ENCODE results near the gene PRRC2B. TPM values are rescaled to one million over a fixed set of nuclear protein-coding genes. Genes with fewer than 3 reads are reported as not detected.

Gene PRRC2B
- total RNA-seq, 4 donors from 2014 or later, result 80.7 to 126 (median 100) TPM

Small RNA genes lying within 50 kb of the gene (small RNA-seq; reads per million reads assigned to genes)
- gene SNORD62A, result not detected
- not detected for gene SNORD62B

Other genes starting within 250 kb of the PRRC2B start
- 1 to 10 TPM; 1.9 to 9.9 (median 5.5) TPM for gene FAM78A, start 117.6 kb upstream of the PRRC2B start, total RNA-seq
- 10 to 100 TPM in 1 of 4 donors, 1 to 10 TPM in 3; 3.8 to 14.0 (median 6.5) TPM for gene PLPP7, start 104.4 kb upstream of the PRRC2B start, total RNA-seq
- 10 to 100 TPM; 18.7 to 23.5 (median 19.7) TPM for gene POMT1, start 108.8 kb downstream of the PRRC2B start, total RNA-seq
- gene UCK1, start 137.2 kb downstream of the PRRC2B start, total RNA-seq, result 10 to 100 TPM; 25.0 to 38.5 (median 32.7) TPM
- not detected for gene PRRT1B, start 151.4 kb downstream of the PRRC2B start, total RNA-seq

All from omental fat pad (tissue), 4 donors.